H9 (cell line): ENCODE measurements around the gene SLC7A6. TPM values are rescaled to one million over a fixed set of nuclear protein-coding genes. Genes with fewer than 3 reads are reported as not detected.

Experiments used
- DNase-seq: peaks from one replicate; pipeline ENCODE4 v3.0.0-alpha.2; 2017
- H2AFZ ChIP-seq: one replicate; pipeline ENCODE4 v1.6.1; 2013; ENCODE audit warnings: mild to moderate bottlenecking, low read length, control low read depth, moderate library complexity
- H2AK5ac ChIP-seq: 2 replicates; pipeline ENCODE4 v1.6.1; 2013; ENCODE audit warnings: low read length, control low read depth, mixed read lengths; ENCODE audit not compliant: insufficient read length
- H2BK120ac ChIP-seq: one replicate; pipeline ENCODE4 v1.6.1; 2013; ENCODE audit warnings: low read depth, mild to moderate bottlenecking, low read length, control low read depth, inconsistent platforms; ENCODE audit not compliant: poor library complexity, severe bottlenecking
- H2BK12ac ChIP-seq: 2 replicates; pipeline ENCODE4 v1.6.1; 2013; ENCODE audit warnings: low read length, control low read depth, mixed read lengths, low read depth; ENCODE audit not compliant: insufficient read length
- H2BK15ac ChIP-seq: 2 replicates; pipeline ENCODE4 v1.6.1; 2013; ENCODE audit warnings: low read depth, low read length, control low read depth
- H2BK20ac ChIP-seq: one replicate; pipeline ENCODE4 v1.6.1; 2013; ENCODE audit warnings: low read depth, mild to moderate bottlenecking, low read length, control low read depth, inconsistent platforms; ENCODE audit not compliant: poor library complexity, severe bottlenecking
- H2BK5ac ChIP-seq: 2 replicates; pipeline ENCODE4 v1.6.1; 2013; ENCODE audit warnings: low read length, control low read depth, mixed read lengths; ENCODE audit not compliant: insufficient read length
- H3K14ac ChIP-seq: 2 replicates; pipeline ENCODE4 v1.6.1; 2013; ENCODE audit warnings: low read length, control low read depth; ENCODE audit not compliant: insufficient read depth
- H3K18ac ChIP-seq: 2 replicates; pipeline ENCODE4 v1.6.1; 2013; ENCODE audit warnings: low read depth, mild to moderate bottlenecking, mixed read lengths, low read length, control low read depth; ENCODE audit not compliant: insufficient read length
- H3K23ac ChIP-seq: 2 replicates; pipeline ENCODE4 v1.6.1; 2013; ENCODE audit warnings: low read length, control low read depth, mixed read lengths, low read depth; ENCODE audit not compliant: insufficient read length
- H3K23me2 ChIP-seq: 2 replicates; pipeline ENCODE4 v1.6.1; 2013; ENCODE audit warnings: low read depth, mild to moderate bottlenecking, mixed read lengths, low read length, control low read depth; ENCODE audit not compliant: insufficient read length, poor library complexity, severe bottlenecking
- H3K27ac ChIP-seq: 2 replicates; pipeline ENCODE4 v1.5.1; 2013; ENCODE audit warnings: low read length, control low read depth, mixed read lengths, low read depth; ENCODE audit not compliant: insufficient read length
- H3K27me3 ChIP-seq: 2 replicates; pipeline ENCODE4 v1.6.1; 2013; ENCODE audit warnings: low read length, control low read depth, inconsistent platforms; ENCODE audit not compliant: insufficient read depth
- H3K4ac ChIP-seq: 2 replicates; pipeline ENCODE4 v1.6.1; 2013; ENCODE audit warnings: low read depth, mild to moderate bottlenecking, control low read depth, inconsistent platforms, low read length, moderate library complexity
- H3K4me1 ChIP-seq: 2 replicates; pipeline ENCODE4 v1.6.1; 2013; ENCODE audit warnings: low read length, control low read depth, inconsistent platforms; ENCODE audit not compliant: insufficient read depth
- H3K4me2 ChIP-seq: 2 replicates; pipeline ENCODE4 v1.6.1; 2013; ENCODE audit warnings: low read length, control low read depth, mixed read lengths; ENCODE audit not compliant: insufficient read length, insufficient read depth
- H3K56ac ChIP-seq: 2 replicates; pipeline ENCODE4 v1.6.1; 2013; ENCODE audit warnings: low read depth, mild to moderate bottlenecking, mixed read lengths, low read length, control low read depth; ENCODE audit not compliant: insufficient read length
- H3K79me1 ChIP-seq: 2 replicates; pipeline ENCODE4 v1.6.1; 2013; ENCODE audit warnings: low read depth, mild to moderate bottlenecking, moderate library complexity, low read length, control low read depth, inconsistent platforms; ENCODE audit not compliant: insufficient read depth, poor library complexity, severe bottlenecking
- H3K79me2 ChIP-seq: 2 replicates; pipeline ENCODE4 v1.6.1; 2013; ENCODE audit warnings: low read length, control low read depth, inconsistent platforms; ENCODE audit not compliant: insufficient read depth
- H3K9ac ChIP-seq: 2 replicates; pipeline ENCODE4 v1.6.1; 2013; ENCODE audit warnings: low read length, control low read depth, mixed read lengths; ENCODE audit not compliant: insufficient read length; ENCODE audit errors: extremely low read depth
- H3K9me3 ChIP-seq: one replicate; pipeline ENCODE4 v1.6.1; 2013; ENCODE audit warnings: low read depth, low read length, inconsistent platforms; ENCODE audit not compliant: control insufficient read depth
- H3T11ph ChIP-seq: one replicate; pipeline ENCODE4 v1.6.1; 2013; ENCODE audit warnings: mild to moderate bottlenecking, low read length, control low read depth, inconsistent platforms
- H4K20me1 ChIP-seq: one replicate; pipeline ENCODE4 v1.6.1; 2013; ENCODE audit not compliant: control insufficient read depth, insufficient read length, insufficient read depth
- H4K5ac ChIP-seq: 2 replicates; pipeline ENCODE4 v1.6.1; 2013; ENCODE audit warnings: low read depth, mild to moderate bottlenecking, mixed read lengths, low read length, control low read depth; ENCODE audit not compliant: insufficient read length
- H4K8ac ChIP-seq: replicated peaks from 2 replicates; pipeline ENCODE4 v1.6.1; 2013; ENCODE audit warnings: low read length, control low read depth, mixed read lengths, low read depth; ENCODE audit not compliant: insufficient read length
- H4K91ac ChIP-seq: 2 replicates; pipeline ENCODE4 v1.6.1; 2013; ENCODE audit warnings: low read depth, mild to moderate bottlenecking, moderate library complexity, mixed read lengths, low read length, control low read depth; ENCODE audit not compliant: insufficient read length
- H3K27ac Mint-ChIP-seq, 3 experiments: 2 replicates in 2 of 3; 3 replicates in 1 of 3; pipeline ENCODE4 v1.8.0; 2020 to 2021; ENCODE audit warnings: mixed read lengths in 3 of 3, mild to moderate bottlenecking in 1 of 3, moderate library complexity in 1 of 3
- H3K27me3 Mint-ChIP-seq: 2 replicates; pipeline ENCODE4 v1.8.0; 2021; ENCODE audit warnings: low read depth, mild to moderate bottlenecking, moderate library complexity, mixed read lengths
- H3K36me3 Mint-ChIP-seq, 3 experiments: 2 replicates in 2 of 3; 3 replicates in 1 of 3; pipeline ENCODE4 v1.8.0; 2020 to 2021; ENCODE audit warnings: low read depth in 3 of 3, mixed read lengths in 3 of 3; ENCODE audit not compliant: insufficient read depth in 1 of 3
- H3K4me1 Mint-ChIP-seq, 2 experiments: 2 replicates each; pipeline ENCODE4 v1.8.0; 2020; ENCODE audit warnings: mixed read lengths in 2 of 2
- H3K4me3 Mint-ChIP-seq, 2 experiments: 2 replicates in 1 of 2; 3 replicates in 1 of 2; pipeline ENCODE4 v1.8.0; 2020 to 2021; ENCODE audit warnings: mild to moderate bottlenecking in 2 of 2, mixed read lengths in 2 of 2, moderate library complexity in 1 of 2
- H3K9me3 Mint-ChIP-seq, 2 experiments: 2 replicates in 1 of 2; 3 replicates in 1 of 2; pipeline ENCODE4 v1.8.0; 2020; ENCODE audit warnings: mild to moderate bottlenecking in 2 of 2, mixed read lengths in 2 of 2, moderate library complexity in 1 of 2
- CTCF ChIP-seq: fragments of 200-600 bp; sonication (generic); conservative IDR thresholded peaks from 3 replicates; pipeline ENCODE4 v1.8.0; 2021; ENCODE audit warnings: antibody characterized with exemption, mild to moderate bottlenecking
- WGBS: extraction: QIAGEN DNeasy Blood & Tissue Kit; methylation state at CpG from one replicate; pipeline ENCODE4 v1.1.7; 2013; ENCODE audit warnings: missing lambda C conversion rate, low lambda C conversion rate, mixed read lengths; ENCODE audit not compliant: insufficient read length; ENCODE audit errors: extremely low coverage; 5-methylcytosine and 5-hydroxymethylcytosine counted together
- total RNA-seq: library from RNA; stranded (reverse); gene quantifications from 2 replicates; pipeline ENCODE4 v1.2.1, GENCODE V29; 2021

SLC7A6 gene
- total RNA-seq, 1 experiment from 2014 or later, result 21.1 TPM

- no peaks in the 10 kb centered on the region; the same call in 1 of the 2 replicates for H3K4me1 ChIP-seq
- H3K79me2 ChIP-seq, result no peaks in the 10 kb centered on the region; the same call in 1 of the 2 replicates
- no peaks in the 10 kb centered on the region for H3K79me1 ChIP-seq
- H3K23ac ChIP-seq, result no peak overlapping the region
- H2AK5ac ChIP-seq, result no peak overlapping the region
- H3K18ac ChIP-seq, result peak overlapping the region; percentile 2
- H4K91ac ChIP-seq, result peak overlapping the region; percentile 16
- Mint-ChIP-seq H3K4me1 (peaks cover 29 to 33% of the 10 kb centered on the region in 2 experiments), H3K27me3 (peaks cover 6% of the 10 kb centered on the region), H3K4me3 (peak overlapping the region; percentile 89 to 91), H3K27ac (peak overlapping the region; percentile 93 to 99 (median 97)), H3K36me3 (peaks cover 4 to 22% (median 22%) of the 10 kb centered on the region in 3 experiments; a peak in 6 of 7 replicates), H3K9me3 (no peaks in the 10 kb centered on the region; a peak in 1 of 5 replicates)
- peaks cover 19% of the 10 kb centered on the region for H3K23me2 ChIP-seq
- H3K4ac ChIP-seq, result no peak overlapping the region
- H2BK15ac ChIP-seq, result no peak overlapping the region
- H3K9me3 ChIP-seq, result no peaks in the 10 kb centered on the region
- peak; percentile 89 for DNase-seq
- H2BK120ac ChIP-seq, result no peak overlapping the region
- H3K9ac ChIP-seq, result peak overlapping the region; percentile 46
- no peak overlapping the region for H2AFZ ChIP-seq
- H3K56ac ChIP-seq, result no peak overlapping the region
- no peak overlapping the region for H2BK20ac ChIP-seq
- no peak overlapping the region for H2BK12ac ChIP-seq
- TF ChIP-seq CTCF, result no peak
- H4K5ac ChIP-seq, result no peak overlapping the region
- peak overlapping the region; percentile 84 for H3K14ac ChIP-seq
- H4K8ac ChIP-seq, result no peak overlapping the region
- no peaks in the 10 kb centered on the region for H4K20me1 ChIP-seq
- no peaks in the 10 kb centered on the region for H3K27me3 ChIP-seq
- no peak overlapping the region for H3T11ph ChIP-seq
- H3K4me2 ChIP-seq, result peak overlapping the region; percentile 69
- no CpG with 5 or more reads among the region's 45 CpGs for WGBS
- H2BK5ac ChIP-seq, result no peak overlapping the region
- no peak overlapping the region for H3K27ac ChIP-seq
Measured at GRCh38 chr16:68236137-68236825, 28.0 kb upstream of the SLC7A6 start.
